OCI-LY1 (cell line): ENCODE results near the gene PTPRD.

ENCODE experiments used
- CTCF ChIP-seq: fragments of 200-600 bp; sonication (generic), shearing (Covaris generic); IDR thresholded peaks from 2 replicates; pipeline ENCODE4 v1.5.1; 2017; ENCODE audit warnings: mild to moderate bottlenecking, antibody characterized with exemption, low read length, moderate library complexity, mixed read lengths
- EZH2 ChIP-seq: fragments of 200-600 bp; sonication (generic), shearing (Covaris generic); IDR thresholded peaks from 2 replicates; pipeline ENCODE4 v1.8.0; 2017; ENCODE audit warnings: borderline replicate concordance, mixed run types, mild to moderate bottlenecking, antibody characterized with exemption, low read length, moderate library complexity, mixed read lengths

DNA sequence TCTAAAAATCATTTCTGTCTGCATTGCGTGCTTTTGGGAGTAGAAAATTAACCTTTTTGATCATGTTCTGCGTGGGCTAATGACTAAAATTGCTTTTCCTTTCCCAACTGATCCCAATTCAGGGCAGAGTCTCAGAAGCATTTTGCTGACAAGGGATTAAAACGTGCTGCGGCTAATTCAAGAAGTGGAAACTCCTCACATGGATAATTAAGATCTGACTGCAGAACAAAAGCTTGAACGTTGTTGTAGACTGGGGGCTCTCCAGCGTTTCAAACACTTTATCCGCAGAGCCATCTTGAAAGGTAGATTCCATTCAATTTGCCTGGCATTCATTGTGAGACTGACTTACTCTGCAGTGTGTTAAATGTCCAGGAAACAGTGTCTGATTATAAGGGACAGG is 2327.9 kb downstream of the PTPRD start:
- TF ChIP-seq CTCF: no peak
- TF ChIP-seq EZH2: no peak
